Stimulated activated naive CD4-positive, alpha-beta T cell (primary cell): Measurements from ENCODE around the gene CTDP1.
"Not testable (repeated sequence)": the region's sequence is repeated elsewhere in the genome, so short reads cannot be mapped to it uniquely, and the experiment has no call there.

ENCODE experiments used
- DNase-seq, 6 experiments: peaks; one replicate each; lab custom pipeline; 2025; lab: John Stamatoyannopoulos, UW

CTDP1 gene

DNA sequence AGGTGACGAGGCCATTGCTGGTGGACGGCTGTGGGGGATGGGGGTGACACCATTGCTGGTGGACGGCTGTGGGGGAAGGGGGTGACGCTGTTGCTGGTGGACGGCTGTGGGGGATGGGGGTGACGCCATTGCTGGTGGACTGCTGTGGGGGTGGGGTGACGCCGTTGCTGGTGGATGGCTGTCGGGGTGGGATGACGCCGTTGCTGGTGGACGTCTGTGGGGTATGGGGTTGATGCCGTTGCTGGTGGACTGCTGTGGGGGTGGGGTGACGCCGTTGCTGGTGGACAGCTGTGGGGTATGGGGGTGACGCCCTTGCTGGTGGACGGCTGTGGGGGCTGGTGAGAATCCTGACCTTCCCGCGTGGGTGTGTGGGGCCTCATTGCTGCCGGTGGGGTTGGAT lies 47.1 kb downstream of the CTDP1 start:
- no peak for DNase-seq

DNA sequence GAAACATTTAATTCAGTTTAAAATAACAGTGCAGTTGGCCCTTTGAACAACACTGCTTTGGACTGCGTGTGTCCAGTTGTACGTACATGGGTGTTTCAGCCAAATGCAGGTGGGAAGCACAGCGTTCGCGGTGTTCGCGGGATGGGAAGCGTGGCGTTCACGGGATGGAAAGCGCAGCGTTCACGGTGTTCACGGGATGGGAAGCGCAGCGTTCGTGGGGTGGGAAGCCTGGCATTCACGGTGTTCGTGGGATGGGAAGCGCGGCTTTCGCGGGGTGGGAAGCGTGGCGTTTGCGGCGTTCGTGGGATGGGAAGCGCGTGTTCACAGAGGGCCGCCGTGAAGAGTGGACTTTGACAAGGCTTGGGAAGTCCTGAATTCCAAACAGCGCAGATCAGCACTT lies 47.6 kb downstream of the CTDP1 start:
- DNase-seq, result no peak

DNA sequence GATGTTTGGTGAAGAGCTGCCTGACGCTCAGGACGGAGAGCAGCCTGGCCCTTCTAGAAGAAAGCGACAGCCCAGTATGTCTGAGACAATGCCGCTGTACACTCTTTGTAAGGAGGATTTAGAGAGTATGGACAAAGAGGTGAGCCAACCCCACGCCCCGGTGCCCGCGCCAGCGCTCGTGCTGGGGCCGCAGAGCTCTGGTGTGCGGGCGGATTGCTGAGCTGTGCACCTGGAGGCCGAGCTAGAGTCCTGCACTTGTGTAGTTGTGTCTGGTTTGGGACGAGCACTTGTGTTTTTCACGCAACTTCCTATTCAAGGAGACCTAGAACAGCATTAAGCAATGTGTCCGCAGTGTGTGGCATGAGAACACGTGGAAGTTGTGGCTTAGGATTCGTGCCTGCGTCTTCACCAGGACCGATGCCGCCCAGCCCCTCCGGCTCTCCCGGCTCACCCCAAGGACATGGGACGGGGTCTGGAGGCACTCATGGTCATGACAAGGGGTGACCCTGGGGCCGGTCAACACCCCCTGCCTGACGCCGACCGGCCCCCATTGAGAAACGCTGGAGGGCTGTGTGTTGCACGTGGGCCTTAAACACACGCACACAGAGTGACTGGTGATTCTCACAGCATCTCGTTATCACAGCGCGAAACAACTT lies 49.5 kb downstream of the CTDP1 start:
- DNase-seq, result no peak

DNA sequence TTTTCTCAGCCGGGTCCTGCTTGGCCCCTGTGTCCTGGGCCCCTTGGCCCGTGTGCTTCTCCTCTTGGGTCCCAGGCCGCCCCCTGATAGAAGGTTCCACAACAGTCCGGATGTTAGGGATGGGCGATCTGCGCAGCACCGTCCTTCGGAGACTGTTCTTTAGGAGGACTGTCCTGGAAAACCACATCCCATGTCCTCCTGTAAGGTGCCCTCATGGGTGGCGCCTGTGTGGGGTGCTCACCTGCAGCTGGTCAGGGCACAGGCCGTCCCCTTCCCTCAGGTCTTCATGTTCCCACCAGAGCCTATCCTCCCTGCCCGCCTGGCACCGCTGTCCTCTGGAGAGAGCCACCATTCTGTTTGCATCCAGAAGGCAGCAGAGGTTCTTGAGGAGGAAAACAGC lies 50.0 kb downstream of the CTDP1 start:
- no peak for DNase-seq

DNA sequence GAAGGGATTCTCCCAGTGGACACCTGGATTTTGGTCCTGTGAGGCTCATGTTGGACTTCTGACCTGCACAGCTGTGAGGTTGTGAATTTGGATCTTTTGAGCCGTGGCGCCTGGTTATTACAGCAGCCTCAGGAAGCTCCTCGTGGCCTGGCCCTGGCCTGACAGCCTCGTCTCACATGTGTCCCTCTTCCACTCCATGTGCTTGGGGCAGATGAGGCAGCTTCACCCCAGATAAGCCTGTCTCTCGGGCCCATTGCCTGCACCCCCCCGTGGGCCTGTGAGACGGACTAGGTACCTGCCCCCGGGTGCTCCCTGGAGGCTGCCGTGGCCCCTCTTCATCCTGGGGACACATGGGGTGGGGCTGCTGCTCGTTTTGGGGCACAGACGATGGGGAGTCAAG lies 51.2 kb downstream of the CTDP1 start:
- no peak for DNase-seq

DNA sequence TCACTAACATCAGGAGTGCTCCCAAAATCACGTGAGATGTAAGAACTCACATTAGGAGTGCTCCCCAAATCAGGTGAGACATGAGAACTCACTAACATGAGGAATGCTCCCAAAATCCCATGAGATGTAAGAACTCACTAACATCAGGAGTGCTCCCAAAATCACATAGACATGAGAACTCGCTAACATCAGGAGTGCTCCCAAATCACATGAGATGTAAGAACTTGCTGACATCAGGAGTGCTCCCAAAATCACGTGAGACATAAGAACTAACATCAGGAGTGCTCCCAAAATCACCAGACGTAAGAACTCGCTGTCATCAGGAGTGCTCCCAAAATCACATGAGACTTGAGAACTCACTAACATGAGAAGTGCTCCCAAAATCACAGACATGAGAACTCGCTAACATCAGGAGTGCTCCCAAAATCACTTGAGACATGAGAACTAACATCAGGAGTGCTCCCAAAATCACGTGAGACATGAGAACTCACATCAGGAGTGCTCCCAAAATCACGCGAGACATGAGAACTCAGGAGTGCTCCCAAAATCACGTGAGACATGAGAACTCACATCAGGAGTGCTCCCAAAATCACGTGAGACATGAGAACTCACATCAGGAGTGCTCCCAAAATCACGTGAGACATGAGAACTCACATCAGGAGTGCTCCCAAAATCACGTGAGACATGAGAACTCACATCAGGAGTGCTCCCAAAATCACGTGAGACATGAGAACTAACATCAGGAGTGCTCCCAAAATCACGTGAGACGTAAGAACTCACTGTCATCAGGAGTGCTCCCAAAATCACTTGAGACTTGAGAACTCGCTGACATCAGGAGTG lies 52.5 kb downstream of the CTDP1 start:
- not testable (repeated sequence) for DNase-seq

DNA sequence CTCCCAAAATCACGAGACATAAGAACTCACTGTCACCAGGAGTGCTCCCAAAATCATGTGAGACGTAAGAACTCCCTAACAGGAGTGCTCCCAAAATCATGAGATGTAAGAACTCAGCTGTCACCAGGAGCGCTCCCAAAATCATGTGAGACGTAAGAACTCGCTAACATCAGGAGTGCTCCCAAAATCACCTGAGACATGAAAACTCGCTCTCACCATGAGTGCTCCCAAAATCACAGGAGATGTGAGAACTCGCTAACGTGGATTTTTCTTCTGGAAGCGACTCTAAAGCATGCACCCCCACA lies 53.1 kb downstream of the CTDP1 start:
- no peak for DNase-seq

DNA sequence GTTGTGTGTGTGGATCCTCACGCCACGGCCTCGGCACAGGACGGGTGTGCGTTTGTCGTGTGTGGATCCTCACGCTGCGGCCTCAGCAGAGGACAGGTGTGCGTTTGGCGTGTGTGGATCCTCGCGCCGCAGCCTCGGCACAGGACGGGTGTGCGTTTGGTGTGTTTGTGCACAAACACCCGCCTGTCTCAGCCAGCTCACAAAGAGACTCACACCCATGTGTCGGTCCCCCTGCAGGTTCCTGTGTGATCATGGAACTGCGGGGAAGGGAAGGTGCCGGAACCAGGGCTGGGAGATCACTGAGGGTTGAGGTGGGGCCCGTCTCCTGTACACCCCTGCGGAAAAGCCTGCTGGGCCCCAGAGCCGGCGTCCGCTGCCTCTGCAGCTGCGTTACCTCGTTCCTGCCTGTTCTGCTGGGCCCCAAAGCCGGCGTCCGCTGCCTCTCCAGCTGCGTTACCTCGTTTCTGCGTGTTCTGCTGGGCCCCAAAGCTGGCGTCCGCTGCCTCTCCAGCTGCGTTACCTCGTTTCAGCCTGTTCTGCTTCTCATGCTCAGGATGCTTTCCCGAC lies 53.6 kb downstream of the CTDP1 start:
- DNase-seq, result no peak

DNA sequence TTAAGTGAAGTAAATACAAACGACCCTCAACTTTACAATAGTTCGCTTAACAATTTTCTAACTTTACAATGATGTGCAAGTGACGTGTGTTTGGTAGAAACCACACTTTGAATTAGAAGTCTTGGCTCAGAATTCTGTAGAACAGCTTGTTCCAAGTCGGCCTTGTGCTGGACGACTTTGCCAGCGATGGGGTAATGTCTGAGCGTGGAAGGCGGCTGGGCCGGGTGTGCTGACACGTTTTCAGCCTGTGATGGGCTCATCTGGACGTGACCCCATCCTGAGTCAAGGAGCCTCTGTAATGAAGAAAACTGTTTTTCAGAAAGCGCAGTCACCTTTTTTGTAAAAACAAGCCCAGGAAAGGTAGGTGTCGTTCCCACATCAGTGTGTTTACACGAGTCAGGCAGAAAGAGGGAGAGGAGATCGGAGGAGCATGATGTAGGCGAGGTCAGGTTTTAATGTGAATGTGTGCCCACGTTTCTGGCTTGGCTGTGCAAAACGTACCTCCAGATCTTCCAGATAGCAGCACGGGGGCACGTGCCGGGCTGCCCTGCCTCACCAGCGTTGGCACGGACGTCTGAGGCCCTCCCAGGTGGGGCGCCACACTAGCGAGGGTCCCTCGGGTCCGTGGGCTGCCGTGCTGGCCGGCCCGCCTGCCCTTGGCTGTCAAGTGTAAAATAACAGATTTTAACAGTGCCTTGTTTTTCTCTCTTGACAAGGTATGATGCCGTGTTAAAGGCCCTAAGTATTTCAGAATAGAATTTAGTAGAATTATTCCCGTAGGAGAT lies 54.6 kb downstream of the CTDP1 start:
- DNase-seq, result no peak

DNA sequence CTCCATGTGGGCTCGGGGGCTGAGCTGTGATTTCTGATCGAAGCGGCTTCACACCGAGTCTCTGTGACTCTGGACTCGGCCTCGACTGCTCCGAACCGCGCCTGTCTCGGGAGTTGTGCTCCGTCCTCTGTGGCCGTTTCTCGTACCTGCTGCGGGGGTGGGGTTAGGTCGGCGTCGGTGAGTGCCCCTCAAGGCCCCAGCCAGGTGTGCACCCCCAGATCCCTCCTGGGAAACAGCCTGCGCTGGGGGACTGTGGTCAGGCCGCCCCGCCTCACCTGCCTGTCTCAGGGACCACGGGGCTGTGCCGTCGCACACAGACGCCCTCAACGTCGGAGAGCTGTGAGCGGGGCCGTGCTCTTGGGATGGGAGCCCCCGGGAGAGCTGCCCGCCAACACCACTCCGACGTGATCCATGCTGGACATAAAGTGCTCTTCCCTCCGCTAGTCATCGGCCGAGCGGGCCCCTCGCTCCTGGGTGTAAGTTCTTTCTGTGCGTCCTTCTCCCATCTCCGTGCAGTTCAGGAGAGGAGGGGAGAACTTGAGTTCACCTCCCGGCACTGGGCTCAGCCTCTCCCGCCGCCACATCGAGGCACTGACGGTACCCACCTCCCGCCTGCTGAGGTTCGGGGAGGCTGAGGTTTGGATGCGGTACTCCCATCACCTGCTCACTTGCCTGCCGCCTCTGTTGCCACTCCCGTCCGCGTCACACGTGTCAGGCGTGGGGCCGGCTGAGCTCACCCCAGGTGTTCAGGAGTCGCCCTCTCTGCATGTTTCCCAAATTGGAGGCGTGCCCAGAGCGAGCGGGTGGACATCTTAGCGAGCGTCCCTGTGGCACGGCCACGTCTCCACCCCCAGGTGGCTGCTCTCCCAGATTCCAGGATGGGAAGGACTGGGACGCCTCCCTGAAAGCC lies 55.7 kb downstream of the CTDP1 start:
- DNase-seq, result no peak

DNA sequence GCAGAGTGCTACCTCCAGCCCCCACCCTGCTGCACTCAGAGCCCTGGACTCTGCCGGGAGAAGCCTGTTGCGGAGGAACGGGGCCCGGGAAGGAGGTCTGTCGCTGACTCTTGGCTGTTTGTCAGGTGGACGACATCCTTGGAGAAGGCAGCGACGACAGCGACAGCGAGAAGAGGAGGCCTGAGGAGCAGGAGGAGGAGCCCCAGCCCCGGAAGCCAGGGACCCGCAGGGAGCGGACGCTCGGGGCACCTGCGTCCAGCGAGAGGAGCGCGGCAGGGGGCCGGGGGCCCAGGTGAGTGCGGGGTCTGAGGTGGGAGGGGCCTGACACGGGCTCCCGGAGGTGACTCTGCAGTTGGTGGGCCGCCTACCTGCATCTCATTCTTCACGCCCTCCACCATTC lies 56.6 kb downstream of the CTDP1 start:
- no peak for DNase-seq

DNA sequence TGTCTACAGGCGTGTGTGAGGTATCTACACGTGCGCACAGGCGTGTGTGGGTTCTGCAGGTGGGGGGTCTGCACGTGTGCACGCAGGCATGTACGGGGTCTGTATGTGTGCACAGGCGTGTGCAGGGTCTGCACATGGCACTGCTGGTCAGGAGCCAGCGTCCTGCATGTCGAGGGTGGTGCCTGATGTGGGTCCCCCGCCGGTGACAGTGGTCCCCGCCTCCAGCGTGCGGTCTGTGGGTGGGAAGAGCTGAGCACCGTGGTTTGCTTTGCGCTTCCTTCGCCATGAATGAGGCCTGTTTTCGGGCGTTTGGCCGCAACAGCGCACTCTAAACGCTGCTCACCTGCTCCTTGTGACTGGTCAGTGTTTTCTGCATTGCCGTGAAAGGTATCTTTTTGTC lies 57.2 kb downstream of the CTDP1 start:
- DNase-seq, result no peak

DNA sequence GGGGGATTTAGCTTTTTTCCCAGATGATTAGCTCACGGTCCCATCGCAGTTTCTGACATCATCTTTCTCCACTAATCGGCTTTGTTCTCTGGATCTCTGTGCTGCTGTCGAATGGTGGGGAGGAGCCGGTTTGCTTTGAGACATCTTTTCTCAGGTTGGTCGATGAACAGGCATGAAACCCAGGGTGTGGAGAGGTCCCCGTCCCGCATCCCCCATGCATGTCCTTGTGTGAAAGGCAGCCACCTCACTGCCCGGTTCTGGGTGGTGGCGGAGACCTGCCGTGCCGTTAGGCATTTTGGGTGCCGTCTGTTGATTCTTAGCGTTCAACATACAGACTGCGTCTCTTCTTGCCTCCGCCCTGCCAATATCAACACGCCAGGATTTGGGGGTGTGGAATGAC lies 57.8 kb downstream of the CTDP1 start:
- no peak for DNase-seq

DNA sequence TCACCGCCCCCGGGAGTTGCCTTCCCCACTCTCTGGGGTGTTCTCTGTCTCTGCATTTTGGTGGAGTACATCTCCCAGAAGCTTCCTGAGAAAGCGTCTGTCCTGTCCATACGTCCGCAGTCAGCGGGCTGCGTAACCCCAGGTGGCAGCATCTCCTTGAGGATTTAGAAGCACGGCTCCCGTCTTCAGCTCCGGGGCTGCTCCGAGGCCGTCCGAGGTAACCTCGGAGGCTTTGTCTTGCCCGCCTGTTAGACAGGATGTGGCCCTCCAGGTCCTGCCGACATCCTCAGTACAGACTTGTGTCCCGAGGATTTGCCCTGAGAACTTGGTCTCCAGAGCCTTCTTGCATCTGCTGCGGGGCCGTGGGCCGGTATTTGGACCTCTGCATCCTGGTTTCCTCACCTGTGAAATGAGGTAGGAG lies 58.4 kb downstream of the CTDP1 start:
- no peak for DNase-seq

DNA sequence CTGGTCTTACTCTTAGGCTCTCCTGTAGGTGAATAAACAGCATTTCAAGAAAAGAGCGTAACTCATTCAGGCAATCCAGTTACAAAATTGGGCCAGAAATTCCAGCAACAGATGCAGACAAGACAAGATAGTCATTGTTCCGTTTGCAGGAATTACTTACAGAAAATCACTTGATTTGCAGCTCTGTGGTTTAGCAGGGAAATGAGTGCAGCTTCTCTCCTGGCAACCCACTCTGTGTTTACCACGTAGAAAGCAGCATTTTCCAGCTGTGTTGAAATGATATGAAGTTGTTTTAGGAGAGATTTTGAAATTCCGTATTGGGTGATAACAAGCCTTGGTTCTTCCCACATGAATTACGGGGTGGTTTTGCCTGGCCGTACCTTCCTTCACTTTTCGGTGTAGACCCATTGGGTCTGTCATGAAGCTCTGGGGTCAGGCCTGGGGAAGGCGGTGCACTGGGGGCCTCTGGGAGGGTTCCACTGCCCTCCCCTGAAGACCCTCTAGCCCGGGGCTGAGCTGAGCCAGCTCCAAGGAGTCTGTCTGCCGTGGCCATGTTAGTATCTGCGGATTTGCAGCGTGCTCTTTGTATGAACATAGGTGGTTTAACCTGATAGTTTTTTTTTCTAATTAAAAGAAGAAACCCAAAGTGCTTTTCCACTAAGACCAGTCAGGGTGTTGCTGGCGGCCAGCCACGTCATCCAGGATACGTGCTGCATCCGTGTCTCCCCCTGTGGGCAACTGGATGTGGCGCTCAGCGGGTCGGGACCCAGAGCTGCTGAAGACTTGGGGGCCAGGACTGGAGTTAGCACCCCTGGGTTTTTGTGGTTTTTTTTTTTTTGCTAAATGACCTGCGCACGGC lies 59.2 kb downstream of the CTDP1 start:
- DNase-seq, result no peak

DNA sequence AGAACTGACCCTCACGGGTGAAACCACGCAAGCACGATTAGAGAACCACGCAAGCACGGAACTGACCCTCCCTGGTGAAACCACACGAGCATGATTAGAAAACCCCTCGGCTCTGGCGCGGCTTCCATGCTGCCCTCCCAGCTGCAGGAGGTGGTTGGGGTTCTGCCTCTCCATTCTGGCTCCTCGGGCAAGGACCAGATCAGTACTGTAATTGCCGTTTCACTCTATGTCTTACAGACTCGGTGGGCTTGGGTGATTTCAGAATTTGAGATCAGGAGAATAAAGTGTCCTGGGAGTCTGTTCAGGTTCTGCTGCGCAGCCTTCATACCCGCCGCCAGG lies 59.8 kb downstream of the CTDP1 start:
- DNase-seq, result no peak

DNA sequence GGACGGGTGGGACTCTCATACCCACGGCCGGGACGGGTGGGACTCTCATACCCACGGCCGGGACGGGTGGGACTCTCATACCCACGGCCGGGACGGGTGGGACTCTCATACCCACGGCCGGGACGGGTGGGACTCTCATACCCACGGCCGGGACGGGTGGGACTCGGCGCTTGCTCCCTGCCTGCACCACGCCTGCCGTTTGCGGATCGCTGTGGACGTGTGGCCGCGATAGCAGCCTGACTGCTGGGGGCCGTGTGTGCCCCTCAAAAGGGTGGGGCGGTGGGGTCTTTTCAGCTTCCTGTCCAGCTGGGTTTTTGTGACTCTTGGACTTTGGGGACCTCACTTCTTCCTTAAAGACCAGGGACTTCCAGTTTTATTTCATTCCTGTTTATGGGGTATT lies 60.4 kb downstream of the CTDP1 start:
- DNase-seq, result not testable (repeated sequence)

DNA sequence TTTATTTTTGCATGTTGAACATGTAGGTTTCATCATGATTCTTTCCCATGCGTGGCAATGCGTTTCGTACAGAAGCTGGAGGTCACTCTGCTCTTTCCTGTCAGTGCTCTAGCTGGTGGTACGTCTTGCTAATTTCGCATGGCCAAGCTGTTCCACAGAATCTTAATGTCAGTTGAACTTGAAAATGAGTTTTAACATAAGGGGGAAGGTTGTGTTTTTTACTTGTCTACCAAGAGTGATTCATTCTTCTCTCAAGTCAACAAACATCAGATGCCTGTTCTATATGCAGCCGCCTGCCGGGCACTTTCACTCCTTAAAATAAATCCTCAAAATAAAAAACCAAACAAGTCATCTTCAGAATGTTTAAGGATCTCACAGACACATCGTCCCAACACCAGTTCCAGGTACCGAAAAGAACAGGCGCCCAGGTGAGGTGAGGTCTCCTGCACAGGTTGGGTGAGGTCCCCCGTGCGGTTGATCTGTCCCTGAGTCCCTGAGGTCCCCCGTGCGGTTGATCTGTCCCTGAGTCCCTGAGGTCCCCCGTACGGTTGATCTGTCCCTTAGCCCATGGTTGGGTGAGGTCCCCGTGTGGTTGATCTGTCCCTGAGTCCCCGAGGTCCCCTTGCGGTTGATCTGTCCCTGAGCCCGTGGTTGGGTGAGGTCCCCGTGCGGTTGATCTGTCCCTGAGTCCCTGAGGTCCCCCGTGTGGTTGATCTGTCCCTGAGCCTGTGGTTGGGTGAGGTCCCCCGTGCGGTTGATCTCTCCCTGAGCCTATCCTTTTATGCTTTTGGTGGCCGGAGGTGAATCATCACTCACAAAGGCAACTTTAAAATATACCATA lies 61.1 kb downstream of the CTDP1 start:
- no peak for DNase-seq

DNA sequence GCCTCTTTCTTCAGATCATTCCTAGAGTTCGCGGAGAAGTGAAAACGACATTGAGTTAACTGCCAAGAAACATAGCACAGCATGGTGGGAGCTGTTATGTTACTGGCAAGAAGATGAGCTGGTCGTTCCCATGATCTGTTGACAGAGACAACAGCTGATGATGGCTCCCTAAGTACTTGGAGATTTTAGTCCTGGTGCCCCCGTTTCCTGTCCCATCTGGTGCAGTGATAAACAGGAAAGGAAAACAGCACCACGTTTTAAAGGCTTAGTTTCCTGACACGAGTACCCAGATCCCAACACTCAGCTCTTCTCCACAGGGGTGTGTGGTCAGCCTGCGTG lies 61.7 kb downstream of the CTDP1 start:
- DNase-seq, result no peak

DNA sequence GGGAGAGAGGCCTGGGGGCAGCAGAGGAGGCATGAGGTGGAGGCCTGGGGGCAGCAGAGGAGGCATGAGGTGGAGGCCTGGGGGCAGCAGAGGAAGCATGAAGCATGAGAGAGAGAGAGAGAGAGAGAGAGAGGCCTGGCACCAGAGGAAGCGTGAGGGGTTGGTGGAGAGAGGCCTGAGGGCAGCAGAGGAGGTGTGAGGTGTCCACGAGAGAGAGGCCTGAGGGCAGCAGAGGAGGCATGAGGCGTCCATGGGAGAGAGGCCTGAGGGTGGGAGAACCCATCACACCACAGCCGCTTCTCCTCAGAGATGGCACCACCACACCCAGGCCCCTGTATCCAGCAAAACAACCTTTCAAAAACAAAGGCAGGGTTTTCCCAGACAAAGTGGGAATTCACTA lies 62.5 kb downstream of the CTDP1 start:
- no peak for DNase-seq
